ENCODE measurements around the gene HTRA3.

DNA sequence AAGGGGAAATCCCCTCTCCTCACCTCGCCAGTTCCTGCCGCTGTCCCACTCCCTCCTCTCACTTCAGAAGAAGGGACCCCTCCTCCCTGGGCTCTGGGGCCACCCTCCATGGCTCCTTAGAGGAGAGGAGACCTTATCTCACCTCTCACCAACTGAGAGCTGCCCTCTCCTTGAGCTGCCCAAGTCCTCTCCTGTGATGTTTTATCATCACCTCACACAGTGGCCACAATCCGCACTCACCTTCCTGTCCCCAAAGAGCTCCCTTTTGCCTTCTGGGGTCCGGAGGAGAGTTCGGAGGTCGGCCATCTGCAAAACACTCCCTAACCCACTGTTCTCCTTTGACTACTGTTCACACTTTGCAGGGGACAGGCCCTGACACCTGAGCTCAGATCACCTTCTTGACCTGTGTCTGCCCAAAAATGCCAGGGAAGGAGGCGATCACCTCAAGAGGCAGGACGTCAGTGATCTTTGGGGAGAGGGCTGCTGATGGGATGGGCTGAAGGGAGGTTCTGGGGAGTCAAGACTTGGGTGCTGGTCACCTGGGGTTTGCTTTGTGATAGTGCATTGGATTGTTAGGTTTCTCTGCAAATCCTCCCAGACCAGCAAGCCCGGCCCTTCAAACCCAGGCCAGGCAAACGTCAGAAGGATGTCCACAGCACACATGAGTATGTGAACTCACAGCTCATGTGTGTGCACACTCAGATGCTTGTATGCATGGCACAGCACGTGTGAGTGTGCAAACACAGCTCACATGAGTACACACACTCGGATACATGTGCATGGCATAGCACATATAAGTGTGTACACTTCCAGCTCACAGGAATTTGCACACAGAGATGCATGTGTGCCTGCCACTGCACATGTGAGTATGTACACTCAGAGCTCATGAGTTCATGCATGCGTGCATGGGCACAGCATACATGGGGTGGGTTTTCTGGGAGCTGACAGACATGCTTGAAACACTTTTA lies 41.8 kb downstream of the HTRA3 start:
- TF ChIP-seq, protein P1, sequence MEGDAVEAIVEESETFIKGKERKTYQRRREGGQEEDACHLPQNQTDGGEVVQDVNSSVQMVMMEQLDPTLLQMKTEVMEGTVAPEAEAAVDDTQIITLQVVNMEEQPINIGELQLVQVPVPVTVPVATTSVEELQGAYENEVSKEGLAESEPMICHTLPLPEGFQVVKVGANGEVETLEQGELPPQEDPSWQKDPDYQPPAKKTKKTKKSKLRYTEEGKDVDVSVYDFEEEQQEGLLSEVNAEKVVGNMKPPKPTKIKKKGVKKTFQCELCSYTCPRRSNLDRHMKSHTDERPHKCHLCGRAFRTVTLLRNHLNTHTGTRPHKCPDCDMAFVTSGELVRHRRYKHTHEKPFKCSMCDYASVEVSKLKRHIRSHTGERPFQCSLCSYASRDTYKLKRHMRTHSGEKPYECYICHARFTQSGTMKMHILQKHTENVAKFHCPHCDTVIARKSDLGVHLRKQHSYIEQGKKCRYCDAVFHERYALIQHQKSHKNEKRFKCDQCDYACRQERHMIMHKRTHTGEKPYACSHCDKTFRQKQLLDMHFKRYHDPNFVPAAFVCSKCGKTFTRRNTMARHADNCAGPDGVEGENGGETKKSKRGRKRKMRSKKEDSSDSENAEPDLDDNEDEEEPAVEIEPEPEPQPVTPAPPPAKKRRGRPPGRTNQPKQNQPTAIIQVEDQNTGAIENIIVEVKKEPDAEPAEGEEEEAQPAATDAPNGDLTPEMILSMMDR (IDR thresholded peaks at IDR 0.05): no peak
- TF ChIP-seq EZH2 (IDR thresholded peaks at IDR 0.05) (no peak), EZH2phosphoT487 (IDR thresholded peaks at IDR 0.05) (no peak)

Measured in neural progenitor cell (in vitro differentiated cells).